GM18951 (cell line): ENCODE results near the gene TMEM126B.
A peak's percentile ranks its signal among the peaks of the same experiment; 100 is the strongest.
"Not testable (repeated sequence)": the region's sequence is repeated elsewhere in the genome, so short reads cannot be mapped to it uniquely, and the experiment has no call there.

ENCODE experiments used
- POLR2A ChIP-seq: IDR thresholded peaks from 4 replicates; pipeline ENCODE4 v1.6.1; 2011; ENCODE audit warnings: mild to moderate bottlenecking; ENCODE audit not compliant: insufficient read length, insufficient read depth; ENCODE audit errors: extremely low read depth
- in situ Hi-C: fragments of 300-500 bp; cut with MboI; formaldehyde crosslinking; loops from one replicate; pipeline ENCODE4 v1.12.0; 2022; ENCODE audit warnings: low sequenced_read_pairs, mixed read lengths, inconsistent platforms; ENCODE audit not compliant: unreplicated experiment

Gene TMEM126B

GRCh38 chr11:85658180-85658579, 29.8 kb downstream of the TMEM126B start:
- in situ Hi-C loops = no loop called here
- no peak for TF ChIP-seq POLR2A

- TF ChIP-seq POLR2A = no peak
- in situ Hi-C loops = no loop called here
These were observed 33.7 kb downstream of the TMEM126B start for GRCh38 chr11:85661972-85662664.

- no peak for TF ChIP-seq POLR2A
- in situ Hi-C loops = no loop called here
These were observed 34.8 kb downstream of the TMEM126B start for GRCh38 chr11:85663080-85663752.

GRCh38 chr11:85663753-85664614, 35.6 kb downstream of the TMEM126B start:
- in situ Hi-C loops = no loop called here
- TF ChIP-seq POLR2A = peak; percentile 52

- in situ Hi-C loops = no loop called here
- peak; percentile 94 for TF ChIP-seq POLR2A
These were observed 36.5 kb downstream of the TMEM126B start, which contains the start of gene CREBZF for GRCh38 chr11:85664615-85665481. TSS of gene CREBZF (minus strand) at chr11:85665129. CDS start at chr11:85664875, 254 bp downstream.

GRCh38 chr11:85665733-85666132, 37.3 kb downstream of the TMEM126B start:
- no peak for TF ChIP-seq POLR2A
- in situ Hi-C loops = no loop called here

- in situ Hi-C loops = no loop called here
- no peak for TF ChIP-seq POLR2A
These were observed 38.3 kb downstream of the TMEM126B start for GRCh38 chr11:85666687-85667086.

GRCh38 chr11:85668157-85668556, 39.8 kb downstream of the TMEM126B start:
- in situ Hi-C loops = no loop called here
- no peak for TF ChIP-seq POLR2A

- in situ Hi-C loops = not testable (repeated sequence)
These were observed 42.7 kb downstream of the TMEM126B start for GRCh38 chr11:85670949-85671663.

GRCh38 chr11:85672105-85672902, 43.9 kb downstream of the TMEM126B start:
- no peak for TF ChIP-seq POLR2A
- in situ Hi-C loops = no loop called here

- in situ Hi-C loops = no loop called here
These were observed 45.0 kb downstream of the TMEM126B start for GRCh38 chr11:85673393-85673792.

More at GRCh38 chr11:85673393-85673792, 45.0 kb downstream of the TMEM126B start:
- no peak for TF ChIP-seq POLR2A
